ENCODE results near the gene TET1.
"Not testable (repeated sequence)": the region's sequence is repeated elsewhere in the genome, so short reads cannot be mapped to it uniquely, and the experiment has no call there.

The TET1 gene

GRCh38 chr10:68565658-68566057 lies 5.5 kb downstream of the TET1 start:
- DNase-seq: no peak

- no peak for DNase-seq
Measured at GRCh38 chr10:68566351-68566750, 6.2 kb downstream of the TET1 start.

GRCh38 chr10:68566955-68567354 lies 6.8 kb downstream of the TET1 start:
- peak; percentile 53 for DNase-seq

GRCh38 chr10:68572151-68572550 lies 12.0 kb downstream of the TET1 start:
- no peak for DNase-seq

- no peak for DNase-seq
Measured at GRCh38 chr10:68574051-68574450, 13.9 kb downstream of the TET1 start.

- peak; percentile 38 for DNase-seq
Measured at GRCh38 chr10:68576118-68576517, 16.0 kb downstream of the TET1 start.

GRCh38 chr10:68578974-68579373 lies 18.8 kb downstream of the TET1 start:
- peak; percentile 49 for DNase-seq

GRCh38 chr10:68584187-68584586 lies 24.1 kb downstream of the TET1 start:
- DNase-seq: not testable (repeated sequence)

- no peak for DNase-seq
Measured at GRCh38 chr10:68586606-68587305, 26.6 kb downstream of the TET1 start.

GRCh38 chr10:68594405-68594804 lies 34.3 kb downstream of the TET1 start:
- no peak for DNase-seq

- no peak for DNase-seq
Measured at GRCh38 chr10:68595513-68595912, 35.4 kb downstream of the TET1 start.

GRCh38 chr10:68597407-68597806 lies 37.3 kb downstream of the TET1 start:
- DNase-seq: no peak

GRCh38 chr10:68598978-68599770 lies 39.0 kb downstream of the TET1 start:
- DNase-seq: no peak

- no peak for DNase-seq
Measured at GRCh38 chr10:68599771-68600040, 39.6 kb downstream of the TET1 start.

- peak; percentile 93 for DNase-seq
Measured at GRCh38 chr10:68600041-68600778, 40.1 kb downstream of the TET1 start.

GRCh38 chr10:68601501-68602265 lies 41.5 kb downstream of the TET1 start:
- DNase-seq: no peak

- no peak for DNase-seq
Measured at GRCh38 chr10:68602434-68602833, 42.3 kb downstream of the TET1 start.

- DNase-seq: no peak
Measured at GRCh38 chr10:68603766-68604165, 43.6 kb downstream of the TET1 start.

GRCh38 chr10:68604441-68604840 lies 44.3 kb downstream of the TET1 start:
- DNase-seq: no peak

- no peak for DNase-seq
Measured at GRCh38 chr10:68606918-68607317, 46.8 kb downstream of the TET1 start.

- not testable (repeated sequence) for DNase-seq
Measured at GRCh38 chr10:68610023-68610422, 49.9 kb downstream of the TET1 start.

GRCh38 chr10:68611227-68611626 lies 51.1 kb downstream of the TET1 start:
- DNase-seq: no peak

- DNase-seq: not testable (repeated sequence)
Measured at GRCh38 chr10:68613974-68614373, 53.8 kb downstream of the TET1 start.

Data from hematopoietic multipotent progenitor cell treated with erythropoietin and hydrocortisone succinate and interleukin-3 and kit ligand, for 4 days (in vitro differentiated cells).